GM13977 (cell line): Measurements from ENCODE around the gene TLE1.

Experiments used
- DNase-seq: peaks from one replicate; pipeline ENCODE4 v3.0.0; 2012; ENCODE audit warnings: low spot score
- in situ Hi-C: fragments of 300-500 bp; cut with MboI; formaldehyde crosslinking; loops from one replicate; pipeline ENCODE4 v1.12.0; 2022; ENCODE audit warnings: low sequenced_read_pairs, low pct_unique_long_range_greater_than_20kb, mixed read lengths, inconsistent platforms; ENCODE audit not compliant: unreplicated experiment
- TF ChIP-seq, protein P1 (sequence below): IDR thresholded peaks from 2 replicates; pipeline ENCODE4 v1.5.1; 2012; ENCODE audit warnings: mild to moderate bottlenecking, control low read depth; ENCODE audit not compliant: insufficient read depth; ENCODE audit errors: extremely low read depth, missing control alignments

TLE1 gene

GRCh38 chr9:81585191-81585763 lies 104.1 kb downstream of the TLE1 start:
- in situ Hi-C loops, result no loop called here
- DNase-seq, result no peak
- TF ChIP-seq, protein P1, sequence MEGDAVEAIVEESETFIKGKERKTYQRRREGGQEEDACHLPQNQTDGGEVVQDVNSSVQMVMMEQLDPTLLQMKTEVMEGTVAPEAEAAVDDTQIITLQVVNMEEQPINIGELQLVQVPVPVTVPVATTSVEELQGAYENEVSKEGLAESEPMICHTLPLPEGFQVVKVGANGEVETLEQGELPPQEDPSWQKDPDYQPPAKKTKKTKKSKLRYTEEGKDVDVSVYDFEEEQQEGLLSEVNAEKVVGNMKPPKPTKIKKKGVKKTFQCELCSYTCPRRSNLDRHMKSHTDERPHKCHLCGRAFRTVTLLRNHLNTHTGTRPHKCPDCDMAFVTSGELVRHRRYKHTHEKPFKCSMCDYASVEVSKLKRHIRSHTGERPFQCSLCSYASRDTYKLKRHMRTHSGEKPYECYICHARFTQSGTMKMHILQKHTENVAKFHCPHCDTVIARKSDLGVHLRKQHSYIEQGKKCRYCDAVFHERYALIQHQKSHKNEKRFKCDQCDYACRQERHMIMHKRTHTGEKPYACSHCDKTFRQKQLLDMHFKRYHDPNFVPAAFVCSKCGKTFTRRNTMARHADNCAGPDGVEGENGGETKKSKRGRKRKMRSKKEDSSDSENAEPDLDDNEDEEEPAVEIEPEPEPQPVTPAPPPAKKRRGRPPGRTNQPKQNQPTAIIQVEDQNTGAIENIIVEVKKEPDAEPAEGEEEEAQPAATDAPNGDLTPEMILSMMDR, result no peak

GRCh38 chr9:81584099-81584498 lies 105.2 kb downstream of the TLE1 start:
- TF ChIP-seq, protein P1, result no peak
- in situ Hi-C loops, result no loop called here
- no peak for DNase-seq

GRCh38 chr9:81581986-81582385 lies 107.4 kb downstream of the TLE1 start:
- TF ChIP-seq, protein P1, result no peak
- DNase-seq, result no peak
- in situ Hi-C loops, result no loop called here

- TF ChIP-seq, protein P1, result no peak
- no peak for DNase-seq
- in situ Hi-C loops, result no loop called here
These were observed 110.0 kb downstream of the TLE1 start for GRCh38 chr9:81579381-81579780.

DNA sequence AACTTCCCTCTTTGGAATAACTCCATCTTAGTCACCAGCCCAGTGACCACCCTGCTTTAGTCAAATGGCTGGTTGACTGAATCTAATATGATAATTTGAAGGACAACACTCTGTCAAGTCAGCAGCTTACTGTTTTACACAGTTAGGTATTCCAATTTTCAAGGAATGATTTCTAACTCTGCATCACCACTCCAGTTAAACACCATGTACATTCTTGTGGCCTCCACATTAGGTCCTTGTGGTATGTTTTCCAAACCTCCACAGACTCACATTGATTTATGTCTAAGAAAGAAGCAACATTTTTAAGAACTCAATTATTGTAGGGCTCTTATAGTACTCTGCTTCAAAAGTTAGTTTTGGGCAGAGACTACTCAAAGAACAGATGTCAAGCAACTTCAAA lies 110.7 kb downstream of the TLE1 start:
- TF ChIP-seq, protein P1, result no peak
- no peak for DNase-seq

DNA sequence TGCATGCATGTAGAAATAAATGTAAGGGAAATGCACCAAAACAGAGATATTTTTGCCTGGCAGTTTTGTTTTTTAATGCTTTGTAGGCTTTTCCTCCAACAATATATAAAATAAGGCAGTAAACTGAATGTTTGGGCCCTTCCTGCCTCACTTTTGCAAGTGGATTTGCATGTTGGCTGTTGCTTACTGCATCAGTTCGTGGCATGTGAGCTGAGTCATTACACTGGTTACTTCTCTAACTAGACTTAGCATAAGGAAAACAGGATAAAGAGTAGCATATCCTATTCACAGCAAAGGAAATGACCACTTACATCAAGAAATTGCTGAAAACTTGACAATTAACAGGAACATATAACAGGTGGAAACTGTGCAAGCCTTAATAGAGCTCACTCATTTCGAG lies 113.4 kb downstream of the TLE1 start:
- TF ChIP-seq, protein P1, result no peak
- in situ Hi-C loops, result no loop called here
- no peak for DNase-seq

More for the DNA sequence above, 110.7 kb downstream of the TLE1 start:
- in situ Hi-C loops, result no loop called here
